Urinary bladder (tissue), 4 donors: Measurements from ENCODE around the gene SLC6A6. TPM values are rescaled to one million over a fixed set of nuclear protein-coding genes. Genes with fewer than 3 reads are reported as not detected.

Experiments used
- DNase-seq: peaks from one replicate; pipeline ENCODE4 v3.0.0-alpha.2; 2015; ENCODE audit errors: extremely low spot score
- H3K27ac ChIP-seq: one replicate; pipeline ENCODE4 v1.5.1; 2013; ENCODE audit warnings: low read depth, mild to moderate bottlenecking, moderate library complexity
- H3K36me3 ChIP-seq: one replicate; pipeline ENCODE4 v1.6.1; 2013; ENCODE audit warnings: mild to moderate bottlenecking, moderate library complexity; ENCODE audit not compliant: insufficient read depth
- H3K4me1 ChIP-seq: one replicate; pipeline ENCODE4 v1.6.1; 2013; ENCODE audit warnings: mild to moderate bottlenecking, moderate library complexity; ENCODE audit not compliant: insufficient read depth
- H3K4me3 ChIP-seq: one replicate; pipeline ENCODE4 v1.5.1; 2013; ENCODE audit warnings: low read depth, low read length
- WGBS: extraction: QIAGEN DNeasy Blood & Tissue Kit; methylation state at CpG from one replicate; pipeline ENCODE4 v1.1.7; 2013; 5-methylcytosine and 5-hydroxymethylcytosine counted together
- polyA plus RNA-seq: library from polyadenylated mRNA; stranded (reverse); fragments of 200-250 nt; gene quantifications from one replicate; pipeline ENCODE4 v1.2.3, GENCODE V29; 2013
- total RNA-seq: library from RNA; depleted of rRNA; stranded (reverse); fragments of >200 nt; gene quantifications from one replicate; pipeline ENCODE4 v1.2.3, GENCODE V29; 2014
- donor health status: healthy with polysubstance abuse.
- donor health status: healthy.

The SLC6A6 gene
- total and polyA plus RNA-seq, 2 donors: 8.0 to 9.2 TPM

- Histone ChIP-seq H3K36me3 (no peaks in the 10 kb centered on the region), H3K27ac (no peak overlapping the region), H3K4me3 (no peak overlapping the region), H3K4me1 (no peaks in the 10 kb centered on the region)
- 94% methylated on average over 23 of the region's 23 CpGs for WGBS
- no peak for DNase-seq
Observed at GRCh38 chr3:14466179-14466903, 63.9 kb downstream of the SLC6A6 start.

- H3K27ac ChIP-seq: no peak overlapping the region
- no peak for DNase-seq
- H3K4me1 ChIP-seq: no peaks in the 10 kb centered on the region
- no peaks in the 10 kb centered on the region for H3K36me3 ChIP-seq
- 62% methylated on average over 15 of the region's 15 CpGs for WGBS
- no peak overlapping the region for H3K4me3 ChIP-seq
Observed at GRCh38 chr3:14467814-14468620, 65.6 kb downstream of the SLC6A6 start.

- Histone ChIP-seq H3K27ac (no peak overlapping the region), H3K4me1 (no peaks in the 10 kb centered on the region), H3K4me3 (no peak overlapping the region), H3K36me3 (no peaks in the 10 kb centered on the region)
- 93% methylated on average over 13 of the region's 13 CpGs for WGBS
- no peak for DNase-seq
Observed at GRCh38 chr3:14468621-14468981, 66.2 kb downstream of the SLC6A6 start.

DNA sequence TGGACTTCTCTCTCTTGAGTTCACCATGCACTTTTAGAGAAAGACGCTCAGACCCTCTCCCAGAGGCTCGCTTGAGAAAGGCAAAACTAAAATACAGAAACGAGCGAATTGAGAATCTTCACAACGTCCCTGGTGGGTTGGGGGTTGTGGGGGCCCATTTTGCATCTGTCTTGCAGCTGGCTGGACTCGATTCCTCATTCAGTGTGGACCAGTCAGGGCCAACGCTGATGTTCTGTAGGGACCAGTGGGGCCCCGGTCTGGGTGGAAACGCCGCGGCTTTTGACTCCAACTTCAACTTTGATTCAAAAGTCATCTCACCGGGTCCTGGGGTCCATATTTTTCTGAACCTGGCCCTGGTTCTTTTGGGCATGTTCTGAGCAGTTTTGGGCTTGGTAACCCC lies 68.1 kb downstream of the SLC6A6 start:
- Histone ChIP-seq H3K4me3 (no peak overlapping the region), H3K36me3 (no peaks in the 10 kb centered on the region), H3K27ac (no peak overlapping the region), H3K4me1 (no peaks in the 10 kb centered on the region)
- DNase-seq: no peak
- 93% methylated on average over 12 of the region's 12 CpGs for WGBS

GRCh38 chr3:14471016-14471415 lies 68.6 kb downstream of the SLC6A6 start:
- DNase-seq: no peak
- Histone ChIP-seq H3K4me1 (no peaks in the 10 kb centered on the region), H3K4me3 (no peak overlapping the region), H3K36me3 (no peaks in the 10 kb centered on the region), H3K27ac (no peak overlapping the region)
- 90% methylated on average over 5 of the region's 5 CpGs for WGBS

- Histone ChIP-seq H3K4me3 (no peak overlapping the region), H3K27ac (no peak overlapping the region), H3K4me1 (no peaks in the 10 kb centered on the region), H3K36me3 (no peaks in the 10 kb centered on the region)
- 96% methylated on average over 10 of the region's 10 CpGs for WGBS
- DNase-seq: no peak
Observed at GRCh38 chr3:14471690-14472089, 69.3 kb downstream of the SLC6A6 start.

GRCh38 chr3:14472471-14473351 lies 70.3 kb downstream of the SLC6A6 start:
- 77% methylated on average over 22 of the region's 22 CpGs for WGBS
- DNase-seq: no peak
- peak overlapping the region; percentile 57 for H3K27ac ChIP-seq

GRCh38 chr3:14473411-14473891 lies 71.0 kb downstream of the SLC6A6 start:
- peak overlapping the region; percentile 57 for H3K27ac ChIP-seq
- H3K4me1 ChIP-seq: no peaks in the 10 kb centered on the region
- H3K36me3 ChIP-seq: no peaks in the 10 kb centered on the region
- no peak overlapping the region for H3K4me3 ChIP-seq
- no peak for DNase-seq
- whole genome bisulfite sequencing: 79% methylated on average over 7 of the region's 7 CpGs

More at GRCh38 chr3:14472471-14473351, 70.3 kb downstream of the SLC6A6 start:
- no peaks in the 10 kb centered on the region for H3K4me1 ChIP-seq
- no peak overlapping the region for H3K4me3 ChIP-seq
- H3K36me3 ChIP-seq: no peaks in the 10 kb centered on the region

- Histone ChIP-seq H3K4me1 (no peaks in the 10 kb centered on the region), H3K4me3 (no peak overlapping the region), H3K36me3 (peaks cover 3% of the 10 kb centered on the region), H3K27ac (no peak overlapping the region)
- DNase-seq: no peak
- 97% methylated on average over 13 of the region's 13 CpGs for WGBS
Observed at GRCh38 chr3:14474363-14475081, 72.1 kb downstream of the SLC6A6 start.

DNA sequence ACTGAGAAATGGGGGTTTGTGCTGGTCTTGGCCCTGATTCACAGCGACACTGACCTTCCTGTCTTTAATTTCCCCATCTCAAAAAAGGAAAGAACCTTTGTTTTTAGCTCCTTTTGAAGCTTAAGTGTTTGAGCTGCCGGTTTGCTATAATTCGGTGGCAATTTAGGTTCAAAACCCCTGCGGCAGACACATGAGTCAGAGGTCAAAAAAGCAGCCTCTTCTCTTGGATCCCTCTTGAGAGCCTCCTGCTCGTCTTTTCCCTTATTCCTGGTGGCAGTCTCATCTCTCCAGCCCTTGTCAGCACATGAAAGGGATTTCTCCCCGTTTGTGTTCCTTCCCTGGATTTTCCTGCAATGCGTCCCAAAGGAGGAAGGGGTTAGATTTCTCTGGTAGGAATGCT lies 73.2 kb downstream of the SLC6A6 start:
- Histone ChIP-seq H3K36me3 (peaks cover 3% of the 10 kb centered on the region), H3K27ac (no peak overlapping the region), H3K4me3 (no peak overlapping the region), H3K4me1 (no peaks in the 10 kb centered on the region)
- WGBS: 79% methylated on average over 7 of the region's 7 CpGs
- DNase-seq: no peak

GRCh38 chr3:14476583-14477265 lies 74.3 kb downstream of the SLC6A6 start:
- Histone ChIP-seq H3K27ac (no peak overlapping the region), H3K36me3 (peaks cover 3% of the 10 kb centered on the region), H3K4me1 (no peaks in the 10 kb centered on the region), H3K4me3 (no peak overlapping the region)
- 97% methylated on average over 13 of the region's 13 CpGs for WGBS
- DNase-seq: no peak

DNA sequence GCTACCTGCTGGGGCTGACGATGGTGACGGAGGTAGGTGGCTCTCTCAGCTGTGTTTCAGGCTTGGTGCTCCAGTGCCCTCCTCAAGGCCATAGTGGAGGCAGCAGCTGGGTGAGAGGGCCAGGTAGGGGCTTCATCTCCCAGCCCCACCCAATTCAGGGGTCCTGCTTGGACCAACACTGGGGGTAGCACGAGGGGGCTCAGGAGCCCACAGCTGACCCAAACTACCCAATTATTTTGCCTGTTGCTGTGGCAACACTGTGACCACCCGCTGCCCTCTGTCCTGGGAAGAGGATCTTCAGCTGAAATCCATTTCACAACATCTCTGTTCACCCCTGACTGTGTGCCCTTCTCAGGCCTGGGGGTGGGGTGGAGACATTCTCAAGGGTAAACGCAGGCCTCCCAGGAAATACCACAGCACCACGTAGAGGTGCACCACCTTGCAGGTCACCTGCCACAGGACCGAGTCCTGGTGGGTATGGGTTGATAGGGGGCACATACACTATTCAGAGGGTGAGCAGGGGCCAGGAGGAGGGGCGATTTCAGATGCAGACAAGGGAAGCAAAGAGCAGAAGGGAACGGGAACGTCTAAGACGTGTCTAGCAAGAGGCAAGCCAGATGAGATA lies 75.0 kb downstream of the SLC6A6 start:
- H3K27ac ChIP-seq: no peak overlapping the region
- no peak for DNase-seq
- peaks cover 3% of the 10 kb centered on the region for H3K36me3 ChIP-seq
- no peaks in the 10 kb centered on the region for H3K4me1 ChIP-seq
- H3K4me3 ChIP-seq: no peak overlapping the region
- 93% methylated on average over 11 of the region's 11 CpGs for WGBS
